CD4-positive, alpha-beta T cell treated with Interleukin-2 at 100 ng/mL for 4 hours (primary cell): ENCODE results near the gene MYOG.

Source experiments
- DNase-seq: peaks from one replicate; pipeline ENCODE4 v3.0.0-alpha.2; 2020; ENCODE audit warnings: low spot score

MYOG gene

DNA sequence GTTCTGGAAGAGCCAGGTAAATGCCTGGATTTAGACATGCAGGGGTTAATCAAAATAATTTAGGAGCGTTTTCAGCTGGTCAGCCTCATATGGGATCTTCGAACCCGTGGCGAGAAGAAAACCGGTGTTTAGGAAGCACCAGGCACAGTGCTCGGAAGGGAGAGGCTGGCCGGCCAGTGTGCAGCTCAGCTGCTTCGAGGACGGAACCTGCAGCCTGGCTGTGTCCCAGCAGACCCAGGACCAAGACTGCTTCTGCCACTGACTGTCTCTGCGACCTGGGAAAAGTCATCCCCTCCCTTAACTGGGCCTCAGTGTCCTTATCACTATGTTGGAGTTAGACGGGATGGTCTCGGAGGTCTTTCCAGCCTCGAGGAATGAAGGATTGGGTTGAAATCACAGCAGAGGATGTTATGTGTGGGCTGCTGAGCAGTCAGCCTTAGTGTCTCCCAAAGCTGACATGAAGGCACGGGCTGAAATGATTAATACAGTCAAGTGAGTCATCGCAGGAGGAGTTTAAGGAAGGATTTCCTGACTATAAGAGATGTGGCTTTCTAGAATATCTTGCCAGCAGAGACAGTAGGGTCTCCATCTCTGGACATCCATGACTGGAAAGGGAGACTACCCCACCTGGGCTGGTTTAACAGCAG is 38.7 kb downstream of the MYOG start:
- no peak for DNase-seq

- no peak for DNase-seq
These were observed 39.8 kb downstream of the MYOG start for GRCh38 chr1:203045821-203046594.

GRCh38 chr1:203045336-203045735 is 40.5 kb downstream of the MYOG start:
- DNase-seq: no peak

- no peak for DNase-seq
These were observed 41.1 kb downstream of the MYOG start for GRCh38 chr1:203044546-203045250.

GRCh38 chr1:203043830-203044545 is 41.8 kb downstream of the MYOG start:
- DNase-seq: no peak

GRCh38 chr1:203041351-203041932 is 44.4 kb downstream of the MYOG start:
- DNase-seq: no peak

DNA sequence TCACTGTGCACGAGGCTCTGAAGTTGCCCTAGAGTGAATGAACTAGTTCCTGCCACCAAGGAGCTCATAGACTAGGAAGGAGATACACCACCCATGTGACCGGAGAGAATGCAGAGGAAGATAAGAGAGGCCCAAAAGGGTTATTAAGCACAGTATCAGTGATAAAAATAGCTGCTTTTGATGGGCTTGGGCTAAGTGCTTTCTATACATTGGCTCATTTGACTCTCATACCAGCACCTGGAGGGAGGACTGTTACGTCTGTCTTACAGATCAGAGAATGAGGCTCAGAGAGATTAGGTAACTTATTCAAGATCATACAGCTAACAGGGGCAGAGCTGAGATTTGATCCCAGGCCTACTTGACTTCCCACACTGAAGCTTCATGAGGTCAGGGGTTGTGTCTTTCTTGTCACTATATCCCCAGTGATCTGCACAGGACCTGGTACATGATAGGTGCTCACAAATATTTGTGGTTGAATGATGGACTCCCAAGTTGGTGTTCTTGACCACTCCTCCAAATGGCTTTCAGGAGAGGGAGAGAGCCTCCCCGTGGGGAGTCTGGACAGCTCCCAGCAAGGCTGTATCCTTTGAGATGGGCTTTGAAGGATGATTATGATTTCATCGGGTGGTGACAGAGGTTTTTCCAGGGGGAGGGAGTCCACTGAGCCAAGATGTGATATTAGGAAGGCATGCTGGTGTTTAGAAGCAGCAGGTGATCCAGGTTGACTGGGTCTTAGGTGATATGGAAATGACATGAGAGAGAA is 45.1 kb downstream of the MYOG start:
- no peak for DNase-seq

GRCh38 chr1:203039609-203040512 is 46.0 kb downstream of the MYOG start:
- no peak for DNase-seq

DNA sequence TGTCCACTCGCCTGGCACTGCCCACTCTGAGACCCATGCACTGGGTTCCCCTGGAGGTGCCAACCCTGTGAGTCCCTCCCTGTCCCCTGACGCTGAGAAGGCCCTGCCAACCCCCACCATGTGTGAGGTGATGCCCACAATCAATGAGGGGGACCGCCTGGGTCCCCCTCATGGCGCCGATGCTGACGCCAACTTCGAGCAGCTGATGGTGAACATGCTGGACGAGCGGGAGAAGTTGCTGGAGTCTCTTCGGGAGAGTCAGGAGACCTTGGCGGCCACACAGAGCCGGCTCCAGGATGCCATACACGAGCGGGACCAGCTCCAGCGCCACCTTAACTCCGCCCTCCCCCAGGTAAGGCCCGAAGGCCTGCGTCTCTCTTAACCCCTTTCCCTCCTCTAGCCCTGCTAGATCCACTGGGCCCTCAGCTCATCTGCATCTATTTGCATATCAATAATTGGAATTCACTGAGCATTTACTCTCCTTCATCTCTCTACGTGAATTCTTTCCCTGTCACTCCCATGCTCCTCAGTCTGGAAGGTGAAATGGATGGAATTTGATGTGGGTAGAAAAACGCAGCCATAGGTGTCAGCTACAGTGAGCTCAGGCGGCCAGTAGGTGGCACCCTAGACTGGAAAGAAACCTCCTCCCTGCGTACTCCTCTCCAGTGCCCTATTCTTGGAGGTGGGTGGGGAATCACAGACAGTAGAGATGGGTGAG is 46.8 kb downstream of the MYOG start:
- DNase-seq: peak; percentile 59

DNA sequence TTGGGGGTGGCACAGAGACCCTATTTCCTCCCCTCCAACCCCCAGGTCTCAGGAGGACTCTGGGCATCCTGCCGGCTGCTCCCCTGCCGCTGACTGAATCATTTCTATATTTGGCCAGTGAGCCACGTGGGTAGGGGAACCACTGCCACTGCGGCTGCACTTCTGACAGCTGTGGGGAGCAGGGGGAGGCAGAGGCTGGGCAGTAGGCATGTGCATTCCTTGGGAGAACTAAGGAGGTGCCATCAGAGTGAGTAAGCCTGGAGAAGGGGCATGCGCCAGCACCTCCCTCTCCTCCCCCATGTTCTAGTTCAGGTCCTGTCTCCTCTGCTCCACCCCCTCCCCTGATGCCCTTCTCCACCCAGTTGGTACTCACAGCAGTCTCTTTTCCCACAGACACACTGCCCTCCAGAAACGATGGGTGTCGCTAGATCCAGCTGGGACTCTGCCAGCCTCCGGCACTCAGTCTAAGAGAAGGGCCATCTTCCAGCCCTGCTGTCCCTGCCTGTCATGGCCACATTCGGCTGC is 47.5 kb downstream of the MYOG start:
- no peak for DNase-seq

DNA sequence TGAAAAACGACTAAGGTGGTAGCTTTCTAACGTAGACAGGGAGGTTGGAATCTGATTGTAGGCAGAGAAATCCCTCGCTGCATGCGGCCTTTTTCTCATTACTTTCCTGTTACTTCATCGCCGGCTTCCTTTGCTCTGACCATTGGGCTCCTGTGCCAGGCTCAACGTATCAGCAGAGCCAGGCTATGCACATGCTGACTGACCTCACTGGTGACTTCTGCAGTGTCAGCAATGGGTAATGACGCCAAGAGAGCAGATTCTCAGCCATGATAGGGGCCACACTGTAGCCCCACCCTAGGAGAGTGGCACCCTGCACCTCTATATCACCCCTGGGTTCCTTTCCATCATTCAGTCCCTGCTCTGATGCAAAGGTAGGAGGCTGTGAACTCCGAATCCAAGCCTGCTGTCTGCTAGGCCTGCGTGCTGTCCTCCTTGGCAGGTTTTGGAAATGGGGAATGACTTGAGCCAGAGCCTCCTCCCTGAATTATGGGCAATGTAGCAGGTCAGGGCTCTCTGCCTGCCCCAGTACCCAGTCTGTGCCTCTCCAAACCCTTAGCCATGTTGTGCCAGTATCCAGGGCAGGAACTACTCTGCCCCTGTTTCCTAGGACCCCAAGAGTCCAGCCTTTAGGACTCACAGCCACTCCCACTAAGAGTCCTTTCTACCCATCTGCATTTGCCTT is 48.2 kb downstream of the MYOG start:
- DNase-seq: no peak

DNA sequence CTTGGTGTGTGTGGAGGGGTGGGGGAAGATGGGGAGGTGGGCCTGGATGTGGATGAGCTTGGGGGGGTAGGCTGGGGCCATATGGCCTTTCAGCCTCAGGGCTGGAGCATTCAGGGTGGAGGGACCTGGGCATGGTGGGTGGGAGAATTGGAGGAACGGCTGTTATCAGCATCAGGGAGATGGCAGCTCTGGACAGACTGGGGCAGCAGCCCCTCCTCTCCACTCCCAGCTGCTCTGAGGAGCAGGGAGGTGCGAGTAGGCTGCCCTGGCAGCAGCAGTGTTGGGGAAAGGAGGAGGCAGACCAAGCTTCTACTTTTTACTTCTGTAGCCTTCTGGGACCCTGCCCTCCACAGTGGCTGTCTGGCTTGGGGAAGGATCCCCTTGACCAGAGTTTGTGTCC is 49.3 kb downstream of the MYOG start:
- no peak for DNase-seq

DNA sequence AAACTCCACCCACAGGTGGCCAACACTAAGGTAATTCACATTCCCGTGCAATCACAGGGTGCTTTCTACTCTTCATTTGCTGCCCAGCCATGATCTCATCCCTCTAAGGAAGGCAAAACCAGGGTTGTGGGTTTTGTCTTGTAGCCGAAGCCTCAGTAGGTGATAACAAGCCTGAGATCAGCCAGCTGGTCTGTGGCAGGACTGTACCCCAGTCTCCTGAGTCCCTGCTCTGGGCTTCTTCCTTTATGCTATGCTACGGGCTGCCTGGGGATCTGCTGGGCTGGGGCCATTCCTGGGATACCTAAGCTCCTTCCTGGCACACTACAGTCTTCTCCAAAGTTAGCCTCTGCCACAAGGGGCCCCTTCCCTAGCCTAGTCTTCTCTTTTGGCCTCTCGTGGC is 49.7 kb downstream of the MYOG start:
- no peak for DNase-seq

DNA sequence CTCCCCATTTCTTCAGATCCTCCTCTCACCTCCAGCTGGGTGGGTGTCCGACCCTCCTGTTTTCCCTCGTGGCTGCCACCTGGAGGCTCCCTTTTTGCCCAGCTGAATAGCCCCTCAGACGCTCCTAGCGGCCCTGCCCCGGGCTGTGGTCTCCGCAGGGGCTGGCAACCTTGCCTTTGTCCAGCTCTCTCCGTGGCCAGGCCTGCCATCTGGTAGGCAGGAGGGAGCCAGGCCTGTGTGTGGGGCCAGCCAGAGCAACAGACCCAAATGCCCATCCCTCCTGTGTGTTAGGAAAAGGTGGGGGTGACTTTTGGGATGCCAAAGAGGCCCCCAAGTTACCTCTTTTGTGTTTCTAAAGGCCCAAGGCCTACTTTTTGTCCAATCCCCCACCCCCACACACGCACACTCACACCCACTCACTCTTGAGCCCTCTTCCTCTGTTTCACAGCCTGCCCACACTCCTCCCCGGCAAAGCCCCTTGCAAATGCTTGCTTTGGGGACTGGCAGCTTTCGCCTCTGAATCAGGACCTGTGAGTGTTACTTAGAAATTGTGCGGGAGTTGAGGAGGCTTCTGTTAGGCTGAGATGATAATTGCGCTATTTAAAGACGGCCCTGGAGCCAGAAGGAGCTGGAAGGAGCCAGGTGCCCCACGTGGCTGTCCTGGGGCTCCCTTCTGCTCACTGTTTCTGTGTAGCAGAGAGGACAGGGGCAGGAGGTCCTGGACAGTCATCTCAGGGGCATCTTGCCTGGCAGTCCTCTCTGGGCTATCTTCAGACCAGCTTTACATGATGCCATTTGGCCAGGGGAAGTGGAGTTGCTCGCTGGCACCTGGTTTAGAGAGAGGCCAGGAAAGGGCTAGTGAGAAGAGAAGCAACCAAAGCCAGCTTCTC is 50.5 kb downstream of the MYOG start:
- DNase-seq: no peak

- no peak for DNase-seq
These were observed 51.2 kb downstream of the MYOG start for GRCh38 chr1:203034422-203035110.

- DNase-seq: no peak
These were observed 51.9 kb downstream of the MYOG start for GRCh38 chr1:203033917-203034316.

GRCh38 chr1:203033287-203033686 is 52.5 kb downstream of the MYOG start:
- DNase-seq: no peak
